Trophoblast cell (in vitro differentiated cells and primary cell): ENCODE measurements around the gene SHROOM3.

Experiments used
- DNase-seq, 2 donors: peaks; one replicate each; pipeline ENCODE4 v3.0.0-alpha.2; 2016
- H2AFZ ChIP-seq: 2 replicates; pipeline ENCODE4 v1.6.1; 2013; ENCODE audit warnings: low read length, moderate library complexity, mild to moderate bottlenecking; ENCODE audit not compliant: insufficient read depth, poor library complexity
- H2AK5ac ChIP-seq: 2 replicates; pipeline ENCODE4 v1.6.1; 2013; ENCODE audit warnings: mild to moderate bottlenecking, low read length
- H2BK120ac ChIP-seq: 2 replicates; pipeline ENCODE4 v1.6.1; 2013; ENCODE audit warnings: low read length, mild to moderate bottlenecking, moderate library complexity; ENCODE audit not compliant: insufficient read depth, poor library complexity
- H2BK12ac ChIP-seq: 2 replicates; pipeline ENCODE4 v1.6.1; 2013; ENCODE audit warnings: mild to moderate bottlenecking, low read length, moderate library complexity
- H2BK5ac ChIP-seq: 2 replicates; pipeline ENCODE4 v1.6.1; 2013; ENCODE audit warnings: low read length, low read depth, moderate library complexity, mild to moderate bottlenecking; ENCODE audit not compliant: poor library complexity
- H3K14ac ChIP-seq: 2 replicates; pipeline ENCODE4 v1.6.1; 2013; ENCODE audit warnings: mild to moderate bottlenecking, low read length
- H3K18ac ChIP-seq: 2 replicates; pipeline ENCODE4 v1.6.1; 2013; ENCODE audit warnings: mild to moderate bottlenecking, low read length
- H3K23ac ChIP-seq: 2 replicates; pipeline ENCODE4 v1.6.1; 2013; ENCODE audit warnings: low read length
- H3K27ac ChIP-seq: 2 replicates; pipeline ENCODE4 v1.5.1; 2013; ENCODE audit warnings: low read depth, mild to moderate bottlenecking, inconsistent platforms, low read length, moderate library complexity
- H3K27me3 ChIP-seq: 2 replicates; pipeline ENCODE4 v1.6.1; 2013; ENCODE audit warnings: inconsistent platforms, mild to moderate bottlenecking, low read length, moderate library complexity; ENCODE audit not compliant: insufficient read depth
- H3K36me3 ChIP-seq, 2 experiments: 1 replicate in 1 of 2; 2 replicates in 1 of 2; pipeline ENCODE4 v1.6.1; 2013; ENCODE audit warnings: low read length in 2 of 2, mild to moderate bottlenecking in 2 of 2, moderate library complexity in 1 of 2; ENCODE audit not compliant: insufficient read depth in 2 of 2, control insufficient read depth in 1 of 2
- H3K4ac ChIP-seq: 2 replicates; pipeline ENCODE4 v1.6.1; 2013; ENCODE audit warnings: low read depth, mild to moderate bottlenecking, low read length, moderate library complexity
- H3K4me1 ChIP-seq, 2 experiments: 1 replicate in 1 of 2; 2 replicates in 1 of 2; pipeline ENCODE4 v1.6.1; 2013; ENCODE audit warnings: low read length in 2 of 2, mild to moderate bottlenecking in 2 of 2, moderate library complexity in 1 of 2; ENCODE audit not compliant: insufficient read depth in 2 of 2, control insufficient read depth in 1 of 2
- H3K4me2 ChIP-seq: 2 replicates; pipeline ENCODE4 v1.6.1; 2013; ENCODE audit warnings: inconsistent platforms, mild to moderate bottlenecking, low read length, moderate library complexity
- H3K4me3 ChIP-seq: 2 replicates; pipeline ENCODE4 v1.5.1; 2013; ENCODE audit warnings: mild to moderate bottlenecking, low read depth, low read length, inconsistent platforms
- H3K79me1 ChIP-seq: one replicate; pipeline ENCODE4 v1.6.1; 2013; ENCODE audit warnings: low read length
- H3K79me2 ChIP-seq: 2 replicates; pipeline ENCODE4 v1.6.1; 2013; ENCODE audit warnings: low read length, mild to moderate bottlenecking; ENCODE audit not compliant: control insufficient read depth, insufficient read depth, poor library complexity
- H3K9ac ChIP-seq: 2 replicates; pipeline ENCODE4 v1.6.1; 2013; ENCODE audit warnings: mild to moderate bottlenecking, low read length
- H3K9me3 ChIP-seq: 2 replicates; pipeline ENCODE4 v1.6.1; 2013; ENCODE audit warnings: low read depth, mild to moderate bottlenecking, control low read depth, inconsistent platforms, low read length; ENCODE audit not compliant: insufficient read depth
- H4K12ac ChIP-seq: 2 replicates; pipeline ENCODE4 v1.6.1; 2013; ENCODE audit warnings: low read depth, mild to moderate bottlenecking, low read length, moderate library complexity
- H4K8ac ChIP-seq: 2 replicates; pipeline ENCODE4 v1.6.1; 2013; ENCODE audit warnings: low read depth, mild to moderate bottlenecking, low read length, moderate library complexity
- H4K91ac ChIP-seq: one replicate; pipeline ENCODE4 v1.6.1; 2013; ENCODE audit warnings: low read depth, mild to moderate bottlenecking, low read length, moderate library complexity
- WGBS: extraction: QIAGEN DNeasy Blood & Tissue Kit; methylation state at CpG from one replicate; pipeline ENCODE4 v1.1.7; 2013; ENCODE audit warnings: missing lambda C conversion rate; ENCODE audit not compliant: insufficient read length, insufficient coverage; ENCODE audit errors: extremely low coverage; 5-methylcytosine and 5-hydroxymethylcytosine counted together

The SHROOM3 gene

DNA sequence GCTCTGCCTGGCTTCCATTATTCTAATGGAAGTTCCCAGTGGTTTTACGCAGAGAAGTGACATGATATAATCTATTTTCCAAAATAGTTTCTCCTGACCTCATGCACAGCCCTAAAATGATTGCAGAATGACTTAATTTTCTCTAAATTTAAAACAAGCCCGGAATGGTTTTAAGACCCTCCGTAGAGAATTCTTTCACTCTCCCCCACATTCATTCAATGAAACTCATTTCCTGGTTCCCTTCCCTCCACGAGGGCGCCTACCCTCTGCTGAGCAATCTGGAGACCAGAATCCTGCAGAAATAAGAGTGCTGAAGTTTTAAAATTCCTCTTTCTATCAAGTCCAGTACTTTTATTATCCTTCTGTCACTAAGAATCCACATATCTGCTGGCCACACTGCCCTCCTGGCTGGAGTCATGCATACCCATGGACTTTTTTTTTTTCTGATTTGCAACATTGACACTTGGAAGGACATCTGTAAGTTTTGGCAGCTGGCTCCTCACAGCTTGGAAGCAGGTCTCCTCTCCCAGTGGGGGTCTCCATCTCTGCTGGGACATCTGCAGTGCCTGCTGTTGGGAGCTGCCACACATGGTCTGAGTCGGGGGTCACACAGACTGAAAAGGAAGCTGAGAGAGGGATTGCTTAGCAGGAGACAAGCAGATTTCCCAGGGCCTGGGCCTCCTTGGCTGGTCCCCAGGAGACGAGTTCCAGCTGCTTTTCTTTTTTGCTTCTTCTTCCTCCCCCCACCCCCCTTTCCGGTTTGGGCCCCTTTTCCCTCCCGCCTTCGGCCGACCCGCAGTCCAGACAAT lies 376.8 kb downstream of the SHROOM3 start:
- Histone ChIP-seq H3K4me1 (peaks cover 2 to 4% of the 10 kb centered on the region in 2 experiments), H4K8ac (no peak overlapping the region), H4K91ac (peak overlapping the region; percentile 46), H3K4me2 (no peak overlapping the region), H3K27ac (peak overlapping the region; percentile 6), H2BK12ac (peak overlapping the region; percentile 13), H4K12ac (no peak overlapping the region), H3K4ac (no peak overlapping the region), H3K14ac (no peak overlapping the region), H3K36me3 (no peaks in the 10 kb centered on the region), H3K27me3 (no peaks in the 10 kb centered on the region), H3K18ac (no peak overlapping the region), H3K4me3 (no peak overlapping the region), H2BK5ac (no peak overlapping the region), H3K9me3 (peaks cover 6% of the 10 kb centered on the region), H2AK5ac (no peak overlapping the region), H3K9ac (no peak overlapping the region), H2AFZ (peak overlapping the region; percentile 78), H3K79me1 (no peaks in the 10 kb centered on the region), H2BK120ac (no peak overlapping the region), H3K79me2 (no peaks in the 10 kb centered on the region), H3K23ac (no peak overlapping the region)
- no peak for DNase-seq
- no CpG with 5 or more reads among the region's 12 CpGs for whole genome bisulfite sequencing

DNA sequence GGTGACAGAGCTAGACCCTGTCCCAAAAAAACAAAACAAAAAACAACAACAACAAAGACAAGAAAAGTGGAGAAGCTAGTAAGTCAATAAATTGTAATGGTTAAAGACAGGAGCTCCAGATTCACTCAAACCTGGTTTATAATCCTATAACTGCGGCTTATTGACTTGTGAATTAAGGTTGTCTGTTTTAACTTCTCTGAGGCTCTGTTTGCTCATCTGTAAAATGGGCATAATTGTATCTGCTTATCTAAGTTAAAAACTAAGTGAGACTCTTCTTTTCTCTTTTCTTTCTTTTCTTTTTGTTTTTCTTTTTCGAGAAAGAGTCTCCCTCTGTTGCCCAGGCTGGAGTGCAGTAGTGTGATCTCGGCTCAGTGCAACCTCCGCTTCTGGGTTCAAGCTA lies 378.0 kb downstream of the SHROOM3 start:
- Histone ChIP-seq H2BK12ac (no peak overlapping the region), H3K4ac (no peak overlapping the region), H2BK120ac (no peak overlapping the region), H3K9ac (no peak overlapping the region), H3K4me2 (no peak overlapping the region), H4K91ac (no peak overlapping the region), H2AK5ac (no peak overlapping the region), H3K27ac (no peak overlapping the region), H4K12ac (no peak overlapping the region), H3K23ac (no peak overlapping the region), H3K27me3 (no peaks in the 10 kb centered on the region), H4K8ac (no peak overlapping the region), H3K79me1 (no peaks in the 10 kb centered on the region), H2AFZ (no peak overlapping the region), H3K14ac (no peak overlapping the region), H3K36me3 (no peaks in the 10 kb centered on the region), H3K4me1 (peaks cover 2 to 4% of the 10 kb centered on the region in 2 experiments), H3K9me3 (peaks cover 5% of the 10 kb centered on the region), H3K79me2 (no peaks in the 10 kb centered on the region), H2BK5ac (no peak overlapping the region), H3K4me3 (no peak overlapping the region), H3K18ac (no peak overlapping the region)
- no peak for DNase-seq
- WGBS: no CpG with 5 or more reads among the region's 4 CpGs

- no peak overlapping the region for H4K12ac ChIP-seq
- H3K23ac ChIP-seq: no peak overlapping the region
- no peak overlapping the region for H2BK12ac ChIP-seq
- H2BK120ac ChIP-seq: no peak overlapping the region
- H3K79me2 ChIP-seq: no peaks in the 10 kb centered on the region
- no peak overlapping the region for H4K8ac ChIP-seq
- H2AFZ ChIP-seq: no peak overlapping the region
- H4K91ac ChIP-seq: no peak overlapping the region
- H3K4me1 ChIP-seq: no peaks in the 10 kb centered on the region
- no peak overlapping the region for H3K14ac ChIP-seq
- H3K36me3 ChIP-seq: no peaks in the 10 kb centered on the region
- H2AK5ac ChIP-seq: no peak overlapping the region
- WGBS: no CpG with 5 or more reads among the region's 1 CpG
- no peaks in the 10 kb centered on the region for H3K79me1 ChIP-seq
- no peak overlapping the region for H2BK5ac ChIP-seq
- H3K27me3 ChIP-seq: no peaks in the 10 kb centered on the region
- no peak for DNase-seq
- H3K4me2 ChIP-seq: no peak overlapping the region
- H3K27ac ChIP-seq: no peak overlapping the region
- no peak overlapping the region for H3K4ac ChIP-seq
- no peak overlapping the region for H3K9ac ChIP-seq
- H3K4me3 ChIP-seq: no peak overlapping the region
- H3K18ac ChIP-seq: no peak overlapping the region
- H3K9me3 ChIP-seq: no peaks in the 10 kb centered on the region
These were observed 386.6 kb downstream of the SHROOM3 start for GRCh38 chr4:76821641-76822040.

GRCh38 chr4:76822303-76822702 lies 387.3 kb downstream of the SHROOM3 start:
- no peak overlapping the region for H3K27ac ChIP-seq
- no CpG with 5 or more reads among the region's 8 CpGs for WGBS
- H2BK12ac ChIP-seq: no peak overlapping the region
- no peaks in the 10 kb centered on the region for H3K79me1 ChIP-seq
- no peaks in the 10 kb centered on the region for H3K36me3 ChIP-seq
- H3K4ac ChIP-seq: no peak overlapping the region
- no peak overlapping the region for H3K23ac ChIP-seq
- no peak overlapping the region for H3K18ac ChIP-seq
- no peak overlapping the region for H3K9ac ChIP-seq
- no peak overlapping the region for H2AFZ ChIP-seq
- H4K12ac ChIP-seq: no peak overlapping the region
- DNase-seq: no peak
- no peaks in the 10 kb centered on the region for H3K4me1 ChIP-seq
- H3K14ac ChIP-seq: no peak overlapping the region
- no peak overlapping the region for H3K4me2 ChIP-seq
- H2AK5ac ChIP-seq: no peak overlapping the region
- no peak overlapping the region for H4K8ac ChIP-seq
- H3K79me2 ChIP-seq: no peaks in the 10 kb centered on the region
- H4K91ac ChIP-seq: no peak overlapping the region
- no peak overlapping the region for H2BK5ac ChIP-seq
- no peak overlapping the region for H2BK120ac ChIP-seq
- H3K9me3 ChIP-seq: no peaks in the 10 kb centered on the region
- H3K4me3 ChIP-seq: no peak overlapping the region
- H3K27me3 ChIP-seq: no peaks in the 10 kb centered on the region
